Upper lobe of left lung (tissue), 4 donors: ENCODE measurements around the gene IFT57.

ENCODE experiments used
- CTCF ChIP-seq, 6 experiments: fragments of 450-650 bp in 4 of 6; fragments of 200-600 bp in 2 of 6; sonication (generic) in 2 of 6; IDR thresholded peaks; one replicate each; pipeline ENCODE4 v1.5.1; 2016 to 2019; ENCODE audit warnings: antibody characterized with exemption in 6 of 6
- POLR2A ChIP-seq, 4 donors: fragments of 450-650 bp; IDR thresholded peaks; one replicate each; pipeline ENCODE4 v1.5.1; 2016 to 2017; ENCODE audit warnings: antibody characterized with exemption in 4 of 4, mild to moderate bottlenecking in 2 of 4

GRCh38 chr3:108221393-108221792, 831 bp downstream of the IFT57 start:
- TF ChIP-seq CTCF (IDR thresholded peaks at IDR 0.05) = no peak
- TF ChIP-seq POLR2A (IDR thresholded peaks at IDR 0.05) = no peak
